ENCODE measurements around the gene FBXO17.

FBXO17 gene

DNA sequence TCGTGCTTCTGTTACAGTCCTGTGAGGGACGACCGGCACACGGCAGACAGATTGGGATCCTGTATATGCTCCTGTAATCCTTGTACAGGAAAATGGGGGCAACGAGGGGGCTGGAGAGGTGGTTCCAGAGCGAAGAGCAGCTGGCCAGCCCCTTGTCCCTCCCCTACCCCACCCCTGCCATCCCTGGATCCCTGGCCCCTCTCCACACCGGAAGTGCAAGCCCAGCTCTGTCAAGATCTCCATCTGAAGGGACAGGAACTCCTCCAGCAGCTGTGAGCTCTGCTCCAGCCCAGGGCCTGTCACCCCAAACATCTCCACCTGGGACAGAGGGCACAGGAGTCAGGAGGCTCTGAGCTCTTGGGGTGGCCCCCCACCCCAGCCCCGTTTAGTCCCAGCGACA lies 58.0 kb downstream of the FBXO17 start:
- Histone ChIP-seq H4K20me1 (ENCODE audit: control insufficient read depth, insufficient read depth, low read depth, low read length) (no peaks in the 10 kb centered on the region), H3K9me3 (ENCODE audit: control insufficient read depth, insufficient read depth, low read length) (no peaks in the 10 kb centered on the region), H3K4me1 (ENCODE audit: control insufficient read depth, low read length) (no peaks in the 10 kb centered on the region), H3K27ac (ENCODE audit: low read depth, low read length) (no peak overlapping the region), H3K36me3 (ENCODE audit: control insufficient read depth, low read length) (peaks cover 9% of the 10 kb centered on the region; the same call in 1 of the 2 replicates), H3K4me3 (ENCODE audit: low read length) (no peak overlapping the region), H3K9me2 (replicated peaks; ENCODE audit: control insufficient read depth, low read length) (no peaks in the 10 kb centered on the region), H3K4me2 (ENCODE audit: low read length) (no peak overlapping the region), H3K27me3 (ENCODE audit: control insufficient read depth, low read length) (no peaks in the 10 kb centered on the region), H3K79me2 (ENCODE audit: control insufficient read depth, low read length) (no peaks in the 10 kb centered on the region), H3F3A (ENCODE audit: control insufficient read depth, insufficient read depth) (no peaks in the 10 kb centered on the region)
- TF ChIP-seq EZH2phosphoT487 (IDR thresholded peaks at IDR 0.05; ENCODE audit: borderline replicate concordance, low read length): no peak
- TF ChIP-seq, protein P1, sequence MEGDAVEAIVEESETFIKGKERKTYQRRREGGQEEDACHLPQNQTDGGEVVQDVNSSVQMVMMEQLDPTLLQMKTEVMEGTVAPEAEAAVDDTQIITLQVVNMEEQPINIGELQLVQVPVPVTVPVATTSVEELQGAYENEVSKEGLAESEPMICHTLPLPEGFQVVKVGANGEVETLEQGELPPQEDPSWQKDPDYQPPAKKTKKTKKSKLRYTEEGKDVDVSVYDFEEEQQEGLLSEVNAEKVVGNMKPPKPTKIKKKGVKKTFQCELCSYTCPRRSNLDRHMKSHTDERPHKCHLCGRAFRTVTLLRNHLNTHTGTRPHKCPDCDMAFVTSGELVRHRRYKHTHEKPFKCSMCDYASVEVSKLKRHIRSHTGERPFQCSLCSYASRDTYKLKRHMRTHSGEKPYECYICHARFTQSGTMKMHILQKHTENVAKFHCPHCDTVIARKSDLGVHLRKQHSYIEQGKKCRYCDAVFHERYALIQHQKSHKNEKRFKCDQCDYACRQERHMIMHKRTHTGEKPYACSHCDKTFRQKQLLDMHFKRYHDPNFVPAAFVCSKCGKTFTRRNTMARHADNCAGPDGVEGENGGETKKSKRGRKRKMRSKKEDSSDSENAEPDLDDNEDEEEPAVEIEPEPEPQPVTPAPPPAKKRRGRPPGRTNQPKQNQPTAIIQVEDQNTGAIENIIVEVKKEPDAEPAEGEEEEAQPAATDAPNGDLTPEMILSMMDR (IDR thresholded peaks at IDR 0.05; ENCODE audit: low read depth, low read length, poor library complexity, severe bottlenecking): no peak

DNA sequence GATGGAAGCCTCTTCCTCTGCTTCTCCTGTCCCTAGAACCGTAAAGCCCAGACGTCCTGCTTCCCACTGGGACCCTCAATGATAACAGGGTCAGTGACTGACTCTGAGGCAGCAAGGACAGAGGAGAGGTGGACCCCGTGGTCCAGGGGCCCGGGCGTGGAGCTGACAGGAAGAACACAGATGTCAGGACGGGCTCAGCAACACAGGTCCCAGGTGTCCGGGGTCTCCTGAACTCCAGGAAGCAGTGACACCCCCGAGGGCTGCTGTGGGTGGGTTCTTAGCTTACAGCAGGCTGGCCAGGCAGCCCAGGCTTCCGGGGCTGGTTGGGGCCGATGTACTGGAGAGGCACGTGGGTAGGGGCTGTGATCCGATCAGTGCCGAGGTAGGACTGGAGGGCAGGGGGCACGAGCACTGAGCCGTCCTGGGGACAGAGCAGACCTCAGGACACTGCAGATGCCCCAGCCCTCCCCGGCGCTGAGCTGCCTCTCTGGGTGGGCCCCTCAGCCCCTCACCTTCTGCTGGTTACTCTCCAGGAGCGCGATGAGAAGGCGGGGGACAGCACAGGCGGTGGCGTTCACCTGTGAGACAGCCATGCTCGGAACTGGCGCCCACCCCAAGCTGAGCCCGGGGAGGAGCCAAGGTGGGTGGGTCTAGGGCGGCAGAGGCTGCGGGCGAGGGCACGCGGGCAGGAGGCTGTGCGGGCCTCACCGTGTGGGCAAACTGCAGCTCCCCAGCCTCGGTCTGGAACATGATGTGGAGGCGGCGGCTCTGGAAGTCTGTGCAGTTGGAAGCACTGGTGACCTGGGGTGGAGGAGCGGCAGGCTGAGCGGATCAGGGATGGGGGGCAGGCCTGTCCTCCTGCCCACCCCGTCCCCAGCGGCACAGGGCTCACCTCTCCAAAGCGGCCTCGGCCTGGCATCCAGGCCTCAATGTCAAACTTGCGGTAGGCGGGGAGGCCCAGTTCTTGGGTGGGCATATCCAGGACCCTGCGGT lies 59.9 kb downstream of the FBXO17 start:
- H3K9me3 ChIP-seq (ENCODE audit: control insufficient read depth, insufficient read depth, low read length): no peaks in the 10 kb centered on the region

DNA sequence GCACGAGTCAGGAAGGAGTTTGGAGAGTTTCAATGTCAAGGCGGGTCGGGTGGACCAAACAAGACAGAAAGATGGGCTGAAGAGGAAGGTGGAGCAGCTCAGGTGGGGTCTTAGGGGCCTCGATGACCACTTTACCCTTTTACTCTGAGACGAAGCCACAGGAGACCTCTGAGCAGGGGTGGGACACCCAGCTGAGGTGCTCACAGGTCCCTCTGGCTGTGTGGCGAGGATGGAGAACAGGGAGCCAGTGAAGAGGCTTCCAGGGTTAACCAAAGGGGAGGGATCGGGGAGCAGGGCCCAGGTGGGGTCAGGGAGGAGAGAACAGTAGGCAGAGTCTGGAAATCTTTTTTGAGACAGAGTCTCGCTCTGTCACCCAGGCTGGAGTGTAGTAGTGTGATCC lies 61.6 kb downstream of the FBXO17 start:
- no peak for TF ChIP-seq EZH2phosphoT487 (IDR thresholded peaks at IDR 0.05; ENCODE audit: borderline replicate concordance, low read length)
- TF ChIP-seq, protein P1 (IDR thresholded peaks at IDR 0.05; ENCODE audit: low read depth, low read length, poor library complexity, severe bottlenecking): no peak
- Histone ChIP-seq H3K27ac (ENCODE audit: low read depth, low read length) (no peak overlapping the region), H3K79me2 (ENCODE audit: control insufficient read depth, low read length) (no peaks in the 10 kb centered on the region), H3K4me2 (ENCODE audit: low read length) (no peak overlapping the region), H4K20me1 (ENCODE audit: control insufficient read depth, insufficient read depth, low read depth, low read length) (no peaks in the 10 kb centered on the region), H3K9me3 (ENCODE audit: control insufficient read depth, insufficient read depth, low read length) (no peaks in the 10 kb centered on the region), H3K4me3 (ENCODE audit: low read length) (no peak overlapping the region), H3K9me2 (replicated peaks; ENCODE audit: control insufficient read depth, low read length) (no peaks in the 10 kb centered on the region), H3K36me3 (ENCODE audit: control insufficient read depth, low read length) (no peaks in the 10 kb centered on the region), H3K4me1 (ENCODE audit: control insufficient read depth, low read length) (no peaks in the 10 kb centered on the region), H3K27me3 (ENCODE audit: control insufficient read depth, low read length) (no peaks in the 10 kb centered on the region), H3F3A (ENCODE audit: control insufficient read depth, insufficient read depth) (no peaks in the 10 kb centered on the region)

More for the DNA sequence above, 59.9 kb downstream of the FBXO17 start:
- no peaks in the 10 kb centered on the region for H3K27me3 ChIP-seq (ENCODE audit: control insufficient read depth, low read length)
- no peaks in the 10 kb centered on the region for H3F3A ChIP-seq (ENCODE audit: control insufficient read depth, insufficient read depth)
- H3K36me3 ChIP-seq (ENCODE audit: control insufficient read depth, low read length): no peaks in the 10 kb centered on the region
- TF ChIP-seq, protein P1 (IDR thresholded peaks at IDR 0.05; ENCODE audit: low read depth, low read length, poor library complexity, severe bottlenecking): no peak
- TF ChIP-seq EZH2phosphoT487 (IDR thresholded peaks at IDR 0.05; ENCODE audit: borderline replicate concordance, low read length): no peak
- no peak overlapping the region for H3K27ac ChIP-seq (ENCODE audit: low read depth, low read length)
- no peak overlapping the region for H3K4me3 ChIP-seq (ENCODE audit: low read length)
- H3K4me1 ChIP-seq (ENCODE audit: control insufficient read depth, low read length): no peaks in the 10 kb centered on the region
- no peak overlapping the region for H3K4me2 ChIP-seq (ENCODE audit: low read length)
- H3K9me2 ChIP-seq (replicated peaks; ENCODE audit: control insufficient read depth, low read length): no peaks in the 10 kb centered on the region
- no peaks in the 10 kb centered on the region for H4K20me1 ChIP-seq (ENCODE audit: control insufficient read depth, insufficient read depth, low read depth, low read length)
- H3K79me2 ChIP-seq (ENCODE audit: control insufficient read depth, low read length): no peaks in the 10 kb centered on the region
